Thyroid gland (tissue), 4 donors: ENCODE measurements around the gene LMTK2. TPM values are rescaled to one million over a fixed set of nuclear protein-coding genes. Genes with fewer than 3 reads are reported as not detected.

Experiments used
- total RNA-seq, 4 donors: library from RNA; depleted of rRNA; stranded (reverse); fragments of >200 nt; gene quantifications; one replicate each; pipeline ENCODE4 v1.2.3, GENCODE V29; 2016

The LMTK2 gene
- total RNA-seq, 4 donors from 2014 or later = 22.0 to 36.5 (median 26.6) TPM

Other genes starting within 250 kb of the LMTK2 start
- 10 to 100 TPM; 16.4 to 84.2 (median 20.3) TPM for gene ASNS, start 234.5 kb upstream of the LMTK2 start, total RNA-seq
- gene OCM2, start 116.7 kb upstream of the LMTK2 start, total RNA-seq = not detected
- gene BHLHA15, start 104.6 kb downstream of the LMTK2 start, total RNA-seq = 1 to 10 TPM in 3 of 4 donors, not detected in 1; 1.2 to 8.7 (median 1.9) TPM
- gene TECPR1, start 145.4 kb downstream of the LMTK2 start, total RNA-seq = 10 to 100 TPM; 19.6 to 61.8 (median 26.3) TPM
- 10 to 100 TPM; 23.5 to 51.9 (median 38.0) TPM for gene BRI3, start 174.8 kb downstream of the LMTK2 start, total RNA-seq